GM19438 (cell line): ENCODE data around the gene CAMTA1.

Experiments used
- ATAC-seq: cut with Tn5 transposase; IDR thresholded peaks from one replicate; pipeline ENCODE4 v1.9.1; 2021; ENCODE audit warnings: low read depth; ENCODE audit not compliant: unreplicated experiment

Gene CAMTA1

GRCh38 chr1:7387053-7387927, 602.0 kb downstream of the CAMTA1 start:
- ATAC-seq = no peak

GRCh38 chr1:7388141-7388487, 602.9 kb downstream of the CAMTA1 start:
- ATAC-seq = no peak

- no peak for ATAC-seq
Measured at GRCh38 chr1:7388488-7389185, 603.4 kb downstream of the CAMTA1 start.

- ATAC-seq = no peak
Measured at GRCh38 chr1:7389201-7389905, 604.1 kb downstream of the CAMTA1 start.

GRCh38 chr1:7389906-7390603, 604.8 kb downstream of the CAMTA1 start:
- no peak for ATAC-seq

GRCh38 chr1:7390604-7391000, 605.3 kb downstream of the CAMTA1 start:
- ATAC-seq = no peak

- ATAC-seq = no peak
Measured at GRCh38 chr1:7393136-7393535, 607.9 kb downstream of the CAMTA1 start.

GRCh38 chr1:7395251-7395650, 610.0 kb downstream of the CAMTA1 start:
- ATAC-seq = no peak

- no peak for ATAC-seq
Measured at GRCh38 chr1:7398982-7399381, 613.7 kb downstream of the CAMTA1 start.

- ATAC-seq = no peak
Measured at GRCh38 chr1:7399514-7400125, 614.4 kb downstream of the CAMTA1 start.

- no peak for ATAC-seq
Measured at GRCh38 chr1:7400566-7400965, 615.3 kb downstream of the CAMTA1 start.

- no peak for ATAC-seq
Measured at GRCh38 chr1:7401814-7402547, 616.7 kb downstream of the CAMTA1 start.

GRCh38 chr1:7402548-7402850, 617.2 kb downstream of the CAMTA1 start:
- no peak for ATAC-seq

- ATAC-seq = no peak
Measured at GRCh38 chr1:7403265-7404045, 618.2 kb downstream of the CAMTA1 start.

GRCh38 chr1:7404046-7404742, 618.9 kb downstream of the CAMTA1 start:
- ATAC-seq = no peak

- ATAC-seq = no peak
Measured at GRCh38 chr1:7405844-7406500, 620.7 kb downstream of the CAMTA1 start.

- no peak for ATAC-seq
Measured at GRCh38 chr1:7406641-7407543, 621.6 kb downstream of the CAMTA1 start.
